GM12878 (cell line): ENCODE measurements around the gene RASGRP2. TPM values are rescaled to one million over a fixed set of nuclear protein-coding genes. Genes with fewer than 3 reads are reported as not detected.

Source experiments
- ATAC-seq: fragments of 200-7000 bp; cut with Tn5 transposase; 3 replicates; pipeline ENCODE4 v1.9.1; 2020; ENCODE audit warnings: mild to moderate bottlenecking, moderate library complexity
- BruUV-seq: library from RNA; stranded (reverse); fragments of 400-500 nt; replicated peaks from 2 replicates; lab custom pipeline; 2021; lab: Mats Ljungman, UMichigan
- CTCF ChIA-PET: fragments of 300-600 bp; sonication (Branson Sonifier 250); formaldehyde crosslinking; extraction: SDS; loops from one replicate; lab custom pipeline; 2021; ENCODE audit warnings: inconsistent platforms; lab: Yijun Ruan, JAX
- POLR2A ChIA-PET: fragments of 350-600 bp; formaldehyde crosslinking; extraction: SDS; loops from one replicate; lab custom pipeline; 2021; ENCODE audit warnings: inconsistent platforms; lab: Charles Lee
- RAD21 ChIA-PET: fragments of 300-600 bp; sonication (Branson Sonifier 250); formaldehyde crosslinking; loops from one replicate; lab custom pipeline; 2023; ENCODE audit warnings: antibody characterized with exemption; ENCODE audit not compliant: unreplicated experiment; lab: Charles Lee
- SMC1A ChIA-PET: fragments of 300-600 bp; sonication (Branson Sonifier 250); formaldehyde crosslinking; loops from one replicate; lab custom pipeline; 2023; ENCODE audit not compliant: unreplicated experiment, uncharacterized antibody; lab: Charles Lee
- DNase-seq: peaks from one replicate; pipeline ENCODE4 v3.0.0-alpha.2; 2011; ENCODE audit warnings: low read depth, low spot score
- FAIRE-seq: peaks from 3 replicates; lab custom pipeline; 2011; peaks lifted over from hg19 to GRCh38; lab: Jason Lieb, UNC
- H2AFZ ChIP-seq: 2 replicates; pipeline ENCODE4 v1.6.0; 2011; ENCODE audit warnings: low read depth, low read length, control low read depth; ENCODE audit not compliant: control insufficient read depth
- H3K27ac ChIP-seq: 2 replicates; pipeline ENCODE4 v1.5.1; 2011; ENCODE audit warnings: control low read depth; ENCODE audit not compliant: control insufficient read depth, insufficient read depth
- H3K27me3 ChIP-seq, 2 experiments: replicated peaks in 1 of 2; 2 replicates each; pipeline versions ENCODE4 v1.6.0 to v1.6.1; 2011; ENCODE audit warnings: low read length in 1 of 2; ENCODE audit not compliant: control insufficient read depth in 2 of 2, insufficient read depth in 2 of 2
- H3K36me3 ChIP-seq, 2 experiments: 2 replicates each; pipeline ENCODE4 v1.5.1; 2011; ENCODE audit warnings: low read length in 1 of 2; ENCODE audit not compliant: control insufficient read depth in 2 of 2, insufficient read depth in 2 of 2
- H3K4me1 ChIP-seq: 2 replicates; pipeline ENCODE4 v1.6.1; 2011; ENCODE audit warnings: mild to moderate bottlenecking, low read length, moderate library complexity, mixed read lengths; ENCODE audit not compliant: control insufficient read depth, insufficient read depth
- H3K4me2 ChIP-seq: 2 replicates; pipeline ENCODE4 v1.6.0; 2011; ENCODE audit warnings: control low read depth; ENCODE audit not compliant: control insufficient read depth, insufficient read depth
- H3K4me3 ChIP-seq: fragments of 200-600 bp; sonication (generic); 2 replicates; pipeline ENCODE4 v1.5.1; 2016
- H3K79me2 ChIP-seq: 2 replicates; pipeline ENCODE4 v1.6.0; 2011; ENCODE audit warnings: low read length; ENCODE audit not compliant: control insufficient read depth, insufficient read depth
- H3K9ac ChIP-seq: 2 replicates; pipeline ENCODE4 v1.8.0; 2011; ENCODE audit warnings: low read length, control low read depth, mixed read lengths; ENCODE audit not compliant: control insufficient read depth, insufficient read depth
- H3K9me3 ChIP-seq: replicated peaks from 3 replicates; pipeline ENCODE4 v1.5.1; 2011; ENCODE audit warnings: mild to moderate bottlenecking, low read length; ENCODE audit not compliant: control insufficient read depth, insufficient read depth
- H4K20me1 ChIP-seq: 2 replicates; pipeline ENCODE4 v1.6.0; 2011; ENCODE audit not compliant: control insufficient read depth, insufficient read depth
- IKZF1 ChIP-seq: fragments of 450-650 bp; conservative IDR thresholded peaks from 2 replicates; pipeline ENCODE4 v1.6.1; 2017; ENCODE audit warnings: antibody characterized with exemption, mild to moderate bottlenecking
- NR2F1 ChIP-seq: fragments of 450-650 bp; conservative IDR thresholded peaks from 2 replicates; pipeline ENCODE4 v1.6.1; 2017; ENCODE audit warnings: mild to moderate bottlenecking
- PML ChIP-seq: IDR thresholded peaks from 2 replicates; pipeline ENCODE4 v1.6.1; 2012; ENCODE audit warnings: low read length, inconsistent platforms
- POLR2A ChIP-seq: IDR thresholded peaks from 2 replicates; pipeline ENCODE4 v1.6.1; 2011; ENCODE audit warnings: low read depth, mild to moderate bottlenecking, low read length
- POLR2AphosphoS5 ChIP-seq: IDR thresholded peaks from 2 replicates; pipeline ENCODE4 v1.6.1; 2011; ENCODE audit warnings: mild to moderate bottlenecking, low read length, inconsistent platforms
- RBBP5 ChIP-seq: fragments of 200-600 bp; sonication (generic); conservative IDR thresholded peaks from 2 replicates; pipeline ENCODE4 v1.6.1; 2016
- WGBS: methylation state at CpG from one replicate; pipeline ENCODE4 v1.1.6; 2016; ENCODE audit warnings: low lambda C conversion rate; ENCODE audit not compliant: insufficient replicate concordance, insufficient coverage; ENCODE audit errors: missing lambda C conversion rate; 5-methylcytosine and 5-hydroxymethylcytosine counted together
- in situ Hi-C: fragments of 300-500 bp; cut with MboI; formaldehyde crosslinking; loops from 9 replicates; pipeline ENCODE4 v1.14.3; 2018; ENCODE audit warnings: mixed read lengths
- intact Hi-C: fragments of 100-400 bp; cut with micrococcal nuclease; formaldehyde crosslinking; loops from one replicate; pipeline ENCODE4 v1.14.2; 2022; ENCODE audit not compliant: unreplicated experiment
- polyA plus RNA-seq, 11 experiments: library from polyadenylated mRNA; depleted of rRNA in 4 of 11; unstranded in 6 of 11; stranded (reverse) in 5 of 11; fragments of >200 nt; fragmentation: Nextera tagmentation in 4 of 11; fragmentation: Illumina TruSeq in 1 of 11; extraction: Ambion mirVana in 4 of 11; extraction: Trizol in 1 of 11; gene quantifications; 1 replicate in 1 of 11; 2 replicates in 10 of 11; pipeline versions ENCODE4 v1.2.1 to v1.2.3, GENCODE V29; 2011 to 2016; ENCODE audit warnings: inconsistent platforms in 2 of 11, missing spikeins in 2 of 11, low read depth in 1 of 11
- total RNA-seq, 4 experiments: library from RNA; depleted of rRNA in 3 of 4; stranded (reverse); fragments of >200 nt in 3 of 4; fragmentation: Illumina TruSeq in 1 of 4; extraction: Trizol in 1 of 4; gene quantifications; 2 replicates each; pipeline versions ENCODE4 v1.2.1 to v1.2.3, GENCODE V29; 2013 to 2021

RASGRP2 gene
- total and polyA plus RNA-seq, 10 of the 15 experiments (the other 5 are each of a cell fraction or from before 2014, with no cell fraction given), result 0.26 to 9.0 (median 5.4) TPM

DNA sequence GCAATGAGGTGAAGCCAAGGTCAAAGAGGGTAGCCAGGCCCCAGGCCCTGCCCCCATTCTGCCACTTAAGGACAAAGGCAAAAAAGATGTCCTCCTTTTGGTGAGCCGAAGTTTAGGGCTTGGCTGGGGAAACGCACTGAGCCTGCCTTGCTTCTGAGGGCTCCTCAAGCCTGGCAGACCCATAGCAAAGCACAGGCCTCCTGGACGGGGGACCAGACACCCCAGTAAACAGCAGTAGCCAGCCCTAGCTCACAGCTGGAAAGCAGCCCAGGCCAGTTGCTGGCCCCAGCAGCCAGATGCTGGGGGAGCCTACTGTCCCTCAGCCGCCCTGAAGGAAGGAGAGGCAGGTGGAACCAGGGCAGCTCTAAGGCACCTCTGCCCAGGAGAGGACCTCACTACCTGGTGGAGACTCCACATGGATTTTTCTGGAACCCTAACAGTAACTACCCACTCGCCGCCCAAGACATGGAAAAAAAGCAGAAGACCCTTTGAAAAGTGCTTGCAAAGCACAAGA is 19.6 kb upstream of the RASGRP2 start:
- FAIRE-seq (no peak), ATAC-seq (peak; percentile 3), DNase-seq (no peak)
- Histone ChIP-seq H3K9ac (no peak overlapping the region), H3K9me3 (no peaks in the 10 kb centered on the region), H2AFZ (no peak overlapping the region), H3K4me2 (no peak overlapping the region), H3K79me2 (peaks cover 3% of the 10 kb centered on the region), H4K20me1 (peaks cover 19% of the 10 kb centered on the region), H3K27ac (no peak overlapping the region), H3K4me1 (peaks cover 17% of the 10 kb centered on the region), H3K4me3 (no peak overlapping the region), H3K36me3 (peaks cover 30 to 32% of the 10 kb centered on the region in 2 experiments), H3K27me3 (no peaks in the 10 kb centered on the region)
- no TSS peak for BruUV-seq
- ChIA-PET CTCF (interaction anchor here (0.9 to 2.5 kb wide), 8 partner anchors 8 to 446 kb away, joined by 3 to 16 read pairs (median 4); partner anchors contain the start of genes PRDX5, RASGRP2, SF1 and TRMT112), RAD21 (interaction anchor here (1.0 to 1.4 kb wide), 3 partner anchors 9 to 75 kb away, joined by 3 to 5 read pairs (median 4); partner anchors contain the start of gene RASGRP2), SMC1A (interaction anchor here (1.0 to 2.9 kb wide), 6 partner anchors 8 to 75 kb away, joined by 3 to 18 read pairs (median 4); partner anchors contain the start of gene RASGRP2), POLR2A (interaction anchor here (0.7 to 1.6 kb wide), 6 partner anchors 9 to 22 kb away, joined by 3 to 6 read pairs (median 3); partner anchors contain the start of gene SF1)
- in situ Hi-C loops, result no loop called here
- 73% methylated on average over 6 of the region's 6 CpGs for WGBS
- intact Hi-C loops, result no loop called here
- TF ChIP-seq IKZF1 (no peak), RBBP5 (no peak), NR2F1 (peak; percentile 32; the same call in 1 of the 2 replicates), POLR2A (peak; percentile 39; the same call in 1 of the 2 replicates), PML (peak; percentile 30; the same call in 1 of the 2 replicates), POLR2AphosphoS5 (peak; percentile 8)
